GM19372 (cell line): ENCODE results near the gene EID2.

Experiments
- ATAC-seq: cut with Tn5 transposase; IDR thresholded peaks from one replicate; pipeline ENCODE4 v1.9.1; 2021; ENCODE audit warnings: mild to moderate bottlenecking, low read depth, moderate library complexity; ENCODE audit not compliant: unreplicated experiment

EID2 gene

DNA sequence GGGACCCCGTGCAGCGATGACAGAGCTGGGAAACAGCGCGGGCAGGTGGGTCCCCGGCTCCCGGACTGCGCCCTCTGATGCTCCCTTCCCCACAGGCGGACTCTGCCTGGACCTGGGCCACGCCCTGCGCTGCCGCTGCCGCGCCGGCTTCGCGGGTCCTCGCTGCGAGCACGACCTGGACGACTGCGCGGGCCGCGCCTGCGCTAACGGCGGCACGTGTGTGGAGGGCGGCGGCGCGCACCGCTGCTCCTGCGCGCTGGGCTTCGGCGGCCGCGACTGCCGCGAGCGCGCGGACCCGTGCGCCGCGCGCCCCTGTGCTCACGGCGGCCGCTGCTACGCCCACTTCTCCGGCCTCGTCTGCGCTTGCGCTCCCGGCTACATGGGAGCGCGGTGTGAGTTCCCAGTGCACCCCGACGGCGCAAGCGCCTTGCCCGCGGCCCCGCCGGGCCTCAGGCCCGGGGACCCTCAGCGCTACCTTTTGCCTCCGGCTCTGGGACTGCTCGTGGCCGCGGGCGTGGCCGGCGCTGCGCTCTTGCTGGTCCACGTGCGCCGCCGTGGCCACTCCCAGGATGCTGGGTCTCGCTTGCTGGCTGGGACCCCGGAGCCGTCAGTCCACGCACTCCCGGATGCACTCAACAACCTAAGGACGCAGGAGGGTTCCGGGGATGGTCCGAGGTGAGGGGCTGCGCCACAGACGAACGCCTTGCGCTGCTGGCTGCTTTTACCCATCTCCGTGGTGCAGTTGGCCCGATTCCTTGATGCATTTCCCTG lies 32.8 kb downstream of the EID2 start:
- no peak for ATAC-seq

DNA sequence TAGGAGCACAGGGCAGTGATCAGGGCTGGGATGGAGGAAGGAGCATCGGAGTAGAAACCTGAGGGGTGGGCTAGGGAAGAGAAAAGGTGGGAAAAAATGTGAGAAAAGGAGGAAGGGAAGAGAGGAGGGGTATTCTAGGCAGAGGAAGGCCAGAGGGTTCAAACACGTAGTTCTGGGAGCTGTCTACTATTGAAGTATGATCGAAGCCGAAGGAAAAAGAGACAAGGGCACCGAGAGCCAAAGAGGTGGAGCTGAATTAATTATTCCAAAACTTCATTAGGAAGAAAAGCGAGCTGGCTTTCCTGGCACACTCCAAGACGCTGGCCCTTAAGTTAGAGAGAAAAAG lies 33.4 kb downstream of the EID2 start:
- no peak for ATAC-seq

DNA sequence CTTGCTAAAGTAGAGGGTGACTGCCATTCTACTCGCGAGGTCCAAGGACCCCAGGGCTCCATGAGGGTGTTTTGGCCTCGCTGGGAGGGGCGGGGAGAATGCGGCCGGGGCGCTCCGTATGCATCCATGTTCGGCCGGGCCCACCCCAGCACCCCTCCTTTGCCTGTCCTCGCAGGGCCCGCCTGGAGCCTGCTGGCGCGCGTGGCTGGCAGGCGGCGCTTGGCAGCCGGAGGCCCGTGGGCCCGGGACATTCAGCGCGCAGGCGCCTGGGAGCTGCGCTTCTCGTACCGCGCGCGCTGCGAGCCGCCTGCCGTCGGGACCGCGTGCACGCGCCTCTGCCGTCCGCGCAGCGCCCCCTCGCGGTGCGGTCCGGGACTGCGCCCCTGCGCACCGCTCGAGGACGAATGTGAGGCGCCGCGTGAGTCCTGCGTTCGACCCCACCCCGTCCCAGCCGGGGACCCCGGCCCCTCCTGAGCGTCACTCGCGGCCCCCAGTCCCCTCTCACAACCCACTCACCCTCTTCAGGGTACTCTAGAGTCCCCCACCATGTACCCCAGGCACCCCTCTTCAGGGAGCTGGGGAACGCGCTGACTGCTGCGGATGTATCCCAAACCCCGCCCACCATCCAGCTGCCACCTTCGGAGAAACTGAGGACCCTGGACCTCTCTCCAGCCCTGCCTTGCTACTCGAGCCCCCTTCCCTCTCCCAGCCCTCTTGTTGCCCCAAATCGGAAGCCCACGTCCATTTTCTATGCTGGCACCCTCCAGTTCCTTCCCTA lies 37.1 kb downstream of the EID2 start:
- ATAC-seq: no peak

DNA sequence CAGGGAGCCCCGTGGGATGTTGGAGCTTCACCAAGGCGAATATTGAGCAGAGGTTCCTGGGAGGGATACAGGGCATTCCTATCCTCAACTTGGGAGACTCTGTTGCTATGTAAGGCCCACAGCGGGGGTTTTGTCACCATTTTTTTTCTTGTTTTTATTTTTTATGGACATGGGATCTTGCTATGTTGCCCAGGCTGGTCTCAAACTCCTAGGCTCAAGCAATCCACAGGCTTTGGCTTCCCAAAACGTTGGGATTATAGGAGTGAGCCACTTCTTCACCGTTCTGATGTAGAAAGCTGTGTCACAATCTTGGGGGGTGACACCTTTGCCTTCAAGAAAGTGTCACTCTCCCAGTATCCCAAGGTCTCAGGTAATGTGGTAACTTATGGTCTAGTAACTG lies 38.6 kb downstream of the EID2 start:
- ATAC-seq: no peak

- no peak for ATAC-seq
These were observed 39.4 kb downstream of the EID2 start for GRCh38 chr19:39500543-39500942.

- ATAC-seq: no peak
These were observed 40.0 kb downstream of the EID2 start for GRCh38 chr19:39499932-39500331.

DNA sequence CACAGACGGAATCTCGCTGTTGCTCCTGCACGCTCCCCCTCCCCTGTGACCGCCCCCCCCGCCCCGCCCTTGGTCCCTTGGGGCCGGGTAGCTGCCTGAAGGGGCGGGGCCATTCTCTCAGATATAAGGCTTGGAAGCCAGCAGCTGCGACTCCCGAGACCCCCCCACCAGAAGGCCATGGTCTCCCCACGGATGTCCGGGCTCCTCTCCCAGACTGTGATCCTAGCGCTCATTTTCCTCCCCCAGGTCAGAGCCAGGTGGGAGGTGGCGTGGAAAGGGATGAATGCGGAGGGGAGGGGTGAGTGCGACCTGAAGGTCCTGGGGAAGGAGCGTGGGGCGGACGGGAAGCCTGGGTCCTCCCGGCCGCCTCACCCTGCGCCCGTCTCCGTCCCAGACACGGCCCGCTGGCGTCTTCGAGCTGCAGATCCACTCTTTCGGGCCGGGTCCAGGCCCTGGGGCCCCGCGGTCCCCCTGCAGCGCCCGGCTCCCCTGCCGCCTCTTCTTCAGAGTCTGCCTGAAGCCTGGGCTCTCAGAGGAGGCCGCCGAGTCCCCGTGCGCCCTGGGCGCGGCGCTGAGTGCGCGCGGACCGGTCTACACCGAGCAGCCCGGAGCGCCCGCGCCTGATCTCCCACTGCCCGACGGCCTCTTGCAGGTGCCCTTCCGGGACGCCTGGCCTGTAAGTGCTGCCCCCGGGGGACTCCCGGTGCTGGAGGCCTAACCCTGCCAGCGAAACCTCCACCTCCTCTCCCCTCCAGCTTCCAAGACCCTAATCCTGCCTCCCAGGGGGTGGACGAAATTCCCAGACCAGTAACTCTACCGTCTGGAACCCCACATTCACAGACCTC lies 40.9 kb downstream of the EID2 start, which contains the start of gene DLL3:
Gene DLL3 (plus strand): TSS at position 150 of the 845 bp plus-strand sequence. CDS start 28 bp downstream, at position 178.
- ATAC-seq: no peak

GRCh38 chr19:39497996-39498797 lies 41.8 kb downstream of the EID2 start:
- ATAC-seq: no peak

DNA sequence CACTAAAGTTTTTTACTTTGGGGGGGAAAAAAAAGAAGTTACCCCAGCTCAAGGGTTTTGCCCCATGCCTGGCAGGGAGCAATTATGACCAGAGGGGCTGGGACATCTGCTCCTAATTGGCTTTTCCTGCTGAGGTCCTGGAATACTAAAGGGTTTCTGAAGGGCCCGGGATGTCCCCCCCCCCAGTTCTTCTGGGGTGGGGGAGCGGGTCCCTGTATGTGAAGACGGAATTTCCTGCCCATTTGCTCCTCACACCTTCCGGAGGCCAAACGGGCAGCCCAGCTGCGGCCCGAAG lies 42.3 kb downstream of the EID2 start:
- ATAC-seq: no peak

GRCh38 chr19:39496063-39496462 lies 43.9 kb downstream of the EID2 start:
- ATAC-seq: no peak

GRCh38 chr19:39494661-39495060 lies 45.3 kb downstream of the EID2 start:
- ATAC-seq: no peak

DNA sequence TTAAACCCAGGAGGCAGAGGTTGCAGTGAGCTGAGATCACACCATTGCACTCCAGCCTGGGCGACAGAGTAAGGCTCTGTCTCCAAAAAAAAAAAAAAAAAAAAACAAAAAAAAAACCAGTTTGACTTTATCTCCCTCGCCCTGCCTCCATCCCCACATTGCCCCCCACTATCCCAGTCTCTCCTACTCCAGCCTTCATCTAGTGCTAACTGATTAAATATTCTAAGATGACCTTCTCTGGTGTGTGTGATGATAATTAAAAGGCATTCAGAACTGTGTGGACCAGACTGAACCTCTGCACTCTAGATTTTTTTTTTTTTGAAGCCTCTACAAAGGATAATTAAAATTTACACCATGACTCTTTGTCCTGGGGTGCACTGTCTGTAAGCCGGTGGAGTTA lies 47.2 kb downstream of the EID2 start:
- no peak for ATAC-seq

DNA sequence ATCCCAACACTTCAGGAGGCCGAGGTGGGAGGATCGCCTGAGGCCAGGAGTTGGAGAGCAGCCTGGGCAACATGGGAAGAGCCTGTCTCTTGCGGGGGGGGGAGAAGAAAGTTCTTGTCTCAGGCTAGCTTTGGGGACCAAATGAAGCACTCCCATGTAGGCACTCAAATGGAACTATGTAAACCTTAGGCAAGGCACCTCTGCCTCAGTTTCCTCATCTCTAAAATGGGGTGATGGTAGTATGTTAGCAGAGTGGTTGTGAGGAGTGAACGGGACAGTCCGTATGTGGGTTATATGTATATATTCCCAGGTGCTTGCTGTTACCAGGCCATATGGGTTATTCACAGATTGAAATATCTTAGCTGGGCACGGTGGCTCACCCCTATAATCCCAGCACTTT lies 47.7 kb downstream of the EID2 start:
- ATAC-seq: no peak

DNA sequence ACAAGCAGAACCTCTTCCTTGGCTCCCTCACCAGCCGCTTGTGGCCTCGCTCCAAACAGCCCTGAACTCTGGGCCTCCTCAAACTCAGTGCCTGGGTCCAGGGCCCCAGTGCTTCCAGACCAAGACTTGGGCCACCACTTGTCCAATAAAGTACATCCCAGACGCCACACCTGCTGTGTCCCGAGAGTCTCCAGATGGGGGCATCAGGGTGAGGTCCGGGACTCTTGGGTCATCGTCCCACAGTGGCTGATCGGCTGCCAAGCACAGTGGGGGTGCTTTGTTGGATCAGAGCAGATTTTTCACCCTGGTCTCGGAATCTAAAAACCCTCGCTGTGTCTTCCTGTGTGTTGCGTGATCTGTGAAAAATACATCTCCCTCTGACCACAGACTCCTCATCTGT lies 50.2 kb downstream of the EID2 start:
- ATAC-seq: no peak
